Muscle of back (tissue), 11 donors: ENCODE data around the gene HECTD4. TPM values are rescaled to one million over a fixed set of nuclear protein-coding genes. Genes with fewer than 3 reads are reported as not detected.

Experiments used
- DNase-seq, 3 donors: peaks; one replicate each; pipeline versions ENCODE4 v3.0.0 to v3.0.0-alpha.2; 2013
- polyA plus RNA-seq, 10 donors: library from polyadenylated mRNA; unstranded; fragments of 120-200 nt; gene quantifications; one replicate each; pipeline ENCODE4 v1.2.1, GENCODE V29; 2013; ENCODE audit not compliant: insufficient read length in 10 of 10

Gene HECTD4
- polyA plus RNA-seq, 10 donors = 33.9 to 73.0 (median 51.4) TPM

GRCh38 chr12:112179916-112180315 is 202.3 kb downstream of the HECTD4 start:
- no peak for DNase-seq

- DNase-seq = no peak
Measured at GRCh38 chr12:112179341-112179740, 202.9 kb downstream of the HECTD4 start.

- DNase-seq = no peak
Measured at GRCh38 chr12:112178796-112179195, 203.4 kb downstream of the HECTD4 start.

GRCh38 chr12:112176321-112177010 is 205.8 kb downstream of the HECTD4 start:
- no peak for DNase-seq

- no peak for DNase-seq
Measured at GRCh38 chr12:112175361-112176155, 206.7 kb downstream of the HECTD4 start.

- no peak for DNase-seq
Measured at GRCh38 chr12:112172556-112173324, 209.5 kb downstream of the HECTD4 start.

GRCh38 chr12:112170971-112171596 is 211.1 kb downstream of the HECTD4 start:
- DNase-seq = no peak

GRCh38 chr12:112170376-112170775 is 211.9 kb downstream of the HECTD4 start:
- no peak for DNase-seq

GRCh38 chr12:112169966-112170365 is 212.3 kb downstream of the HECTD4 start:
- DNase-seq = no peak

GRCh38 chr12:112169161-112169872 is 212.9 kb downstream of the HECTD4 start:
- no peak for DNase-seq

- DNase-seq = no peak
Measured at GRCh38 chr12:112168561-112168971, 213.7 kb downstream of the HECTD4 start.

- no peak for DNase-seq
Measured at GRCh38 chr12:112167718-112168525, 214.3 kb downstream of the HECTD4 start.

- no peak for DNase-seq
Measured at GRCh38 chr12:112167031-112167461, 215.2 kb downstream of the HECTD4 start.

- no peak for DNase-seq
Measured at GRCh38 chr12:112166051-112167015, 215.9 kb downstream of the HECTD4 start.

GRCh38 chr12:112165624-112166023 is 216.6 kb downstream of the HECTD4 start:
- no peak for DNase-seq

- DNase-seq = no peak
Measured at GRCh38 chr12:112164011-112164660, 218.1 kb downstream of the HECTD4 start.

GRCh38 chr12:112163471-112163991 is 218.7 kb downstream of the HECTD4 start:
- DNase-seq = no peak

- DNase-seq = no peak
Measured at GRCh38 chr12:112163056-112163455, 219.2 kb downstream of the HECTD4 start.
